B cell (primary cell): ENCODE results near the gene CELSR3. TPM values are rescaled to one million over a fixed set of nuclear protein-coding genes. Genes with fewer than 3 reads are reported as not detected.

Experiments used
- ATAC-seq: fragments of 200-7000 bp; cut with Tn5 transposase; one replicate; pipeline ENCODE4 v1.10.0; 2021; ENCODE audit warnings: low read depth, mild to moderate bottlenecking, moderate number of reproducible peaks, moderate library complexity
- CTCF ChIA-PET: fragments of 350-600 bp; sonication (Branson Sonifier 250); formaldehyde crosslinking; loops from one replicate; lab custom pipeline; 2021; ENCODE audit warnings: antibody characterized with exemption, inconsistent platforms; lab: Charles Lee
- POLR2A ChIA-PET: fragments of 350-600 bp; sonication (Branson Sonifier 250); formaldehyde crosslinking; loops from one replicate; lab custom pipeline; 2021; ENCODE audit warnings: antibody characterized with exemption; lab: Charles Lee
- DNase-seq: peaks from one replicate; pipeline ENCODE4 v3.0.0; 2013
- H2AFZ ChIP-seq: 2 replicates; pipeline ENCODE4 v1.6.1; 2012; ENCODE audit warnings: mild to moderate bottlenecking, low read depth, low read length; ENCODE audit not compliant: insufficient read depth, poor library complexity, severe bottlenecking
- H3K27ac ChIP-seq, 2 donors: 1 replicate in 1 of 2; 2 replicates in 1 of 2; pipeline ENCODE4 v1.5.1; 2012 to 2013; ENCODE audit warnings: low read length in 2 of 2, mild to moderate bottlenecking in 2 of 2, moderate library complexity in 1 of 2
- H3K27me3 ChIP-seq, 4 experiments: fragments of 200-600 bp in 1 of 4; sonication (generic) in 1 of 4; replicated peaks in 1 of 4; 1 replicate in 2 of 4; 2 replicates in 2 of 4; pipeline versions ENCODE4 v1.6.1 to v1.7.0; 2013 to 2016; ENCODE audit warnings: low read length in 3 of 4, mild to moderate bottlenecking in 2 of 4, mixed read lengths in 1 of 4, moderate library complexity in 1 of 4; ENCODE audit not compliant: insufficient read depth in 4 of 4, control insufficient read depth in 3 of 4; ENCODE audit errors: control extremely low read depth in 1 of 4
- H3K36me3 ChIP-seq, 2 experiments: replicated peaks in 1 of 2; 1 replicate in 1 of 2; 2 replicates in 1 of 2; pipeline versions ENCODE4 v1.6.1 to v1.7.1; 2013; ENCODE audit warnings: low read length in 1 of 2; ENCODE audit not compliant: insufficient read depth in 2 of 2, control insufficient read depth in 1 of 2; ENCODE audit errors: control extremely low read depth in 1 of 2, extremely low read depth in 1 of 2
- H3K4me1 ChIP-seq, 2 donors: fragments of 200-600 bp in 1 of 2; sonication (generic) in 1 of 2; 1 replicate in 1 of 2; 2 replicates in 1 of 2; pipeline versions ENCODE4 v1.5.1 to v1.6.1; 2013 to 2017; ENCODE audit warnings: low read length in 2 of 2; ENCODE audit not compliant: control insufficient read depth in 2 of 2, insufficient read depth in 2 of 2
- H3K4me2 ChIP-seq: replicated peaks from 2 replicates; pipeline ENCODE3; 2012; ENCODE audit warnings: mild to moderate bottlenecking, low read depth, low read length; ENCODE audit not compliant: poor library complexity, severe bottlenecking
- H3K4me3 ChIP-seq, 5 experiments: fragments of 200-600 bp in 1 of 5; sonication (generic) in 1 of 5; 1 replicate in 3 of 5; 2 replicates in 2 of 5; pipeline versions ENCODE4 v1.5.1 to v1.7.0; 2011 to 2016; ENCODE audit warnings: low read length in 4 of 5, mild to moderate bottlenecking in 4 of 5, low read depth in 2 of 5, control low read depth in 1 of 5, moderate library complexity in 1 of 5; ENCODE audit not compliant: insufficient read depth in 1 of 5; ENCODE audit errors: control extremely low read depth in 1 of 5, extremely low read depth in 1 of 5
- H3K79me2 ChIP-seq: fragments of 200-600 bp; sonication (generic); one replicate; pipeline ENCODE4 v1.6.0; 2016; ENCODE audit warnings: low read length; ENCODE audit not compliant: control insufficient read depth, insufficient read depth
- H3K9ac ChIP-seq: fragments of 200-600 bp; sonication (generic); 2 replicates; pipeline ENCODE4 v1.6.1; 2017; ENCODE audit warnings: mild to moderate bottlenecking, low read length, moderate library complexity
- H3K9me3 ChIP-seq, 3 donors: one replicate each; pipeline versions ENCODE4 v1.6.1 to v1.7.1; 2013; ENCODE audit warnings: low read length in 2 of 3; ENCODE audit not compliant: control insufficient read depth in 2 of 3, insufficient read depth in 1 of 3; ENCODE audit errors: control extremely low read depth in 1 of 3
- H4K20me1 ChIP-seq: 2 replicates; pipeline ENCODE4 v1.6.0; 2012; ENCODE audit warnings: mild to moderate bottlenecking, low read length; ENCODE audit not compliant: insufficient read depth, control insufficient read depth, poor library complexity, severe bottlenecking
- H3K27ac Mint-ChIP-seq: one replicate; pipeline ENCODE4 v1.8.0; 2021; ENCODE audit warnings: mixed read lengths
- H3K27me3 Mint-ChIP-seq: one replicate; pipeline ENCODE4 v1.8.0; 2021; ENCODE audit warnings: mixed read lengths
- H3K4me1 Mint-ChIP-seq: one replicate; pipeline ENCODE4 v1.8.0; 2021; ENCODE audit warnings: mixed read lengths
- H3K4me3 Mint-ChIP-seq: one replicate; pipeline ENCODE4 v1.8.0; 2021; ENCODE audit warnings: mixed read lengths
- H3K9me3 Mint-ChIP-seq: one replicate; pipeline ENCODE4 v1.8.0; 2022; ENCODE audit warnings: mixed read lengths; ENCODE audit not compliant: insufficient read depth
- CTCF ChIP-seq: fragments of 200-600 bp; IDR thresholded peaks from one replicate; pipeline ENCODE4 v1.8.0; 2022; ENCODE audit warnings: antibody characterized with exemption, mild to moderate bottlenecking
- EZH2 ChIP-seq: IDR thresholded peaks from 2 replicates; pipeline ENCODE4 v1.6.1; 2012; ENCODE audit warnings: borderline replicate concordance, low read depth, mild to moderate bottlenecking, moderate library complexity, low read length; ENCODE audit not compliant: insufficient read depth, poor library complexity, severe bottlenecking
- WGBS: methylation state at CpG from one replicate; pipeline ENCODE4 v1.1.5; 2013; ENCODE audit warnings: missing lambda C conversion rate; ENCODE audit not compliant: insufficient coverage; 5-methylcytosine and 5-hydroxymethylcytosine counted together
- intact Hi-C: fragments of 100-400 bp; cut with micrococcal nuclease; formaldehyde crosslinking; loops from one replicate; pipeline ENCODE4 v1.10.0; 2022
- polyA plus RNA-seq: library from polyadenylated mRNA; depleted of rRNA; stranded (reverse); fragments of >200 nt; gene quantifications from 2 replicates; pipeline ENCODE4 v1.2.3, GENCODE V29; 2012
- total RNA-seq, 2 donors: library from RNA; stranded (reverse); fragments of 120-200 nt in 1 of 2; gene quantifications; 1 replicate in 1 of 2; 2 replicates in 1 of 2; pipeline versions ENCODE4 v1.2.3 to v1.2.4, GENCODE V29; 2013 to 2022

CELSR3 gene
- total and polyA plus RNA-seq, 2 donors (not counting 1 experiment from before 2014, with no cell fraction given), result 2.4 to 2.5 TPM

DNA sequence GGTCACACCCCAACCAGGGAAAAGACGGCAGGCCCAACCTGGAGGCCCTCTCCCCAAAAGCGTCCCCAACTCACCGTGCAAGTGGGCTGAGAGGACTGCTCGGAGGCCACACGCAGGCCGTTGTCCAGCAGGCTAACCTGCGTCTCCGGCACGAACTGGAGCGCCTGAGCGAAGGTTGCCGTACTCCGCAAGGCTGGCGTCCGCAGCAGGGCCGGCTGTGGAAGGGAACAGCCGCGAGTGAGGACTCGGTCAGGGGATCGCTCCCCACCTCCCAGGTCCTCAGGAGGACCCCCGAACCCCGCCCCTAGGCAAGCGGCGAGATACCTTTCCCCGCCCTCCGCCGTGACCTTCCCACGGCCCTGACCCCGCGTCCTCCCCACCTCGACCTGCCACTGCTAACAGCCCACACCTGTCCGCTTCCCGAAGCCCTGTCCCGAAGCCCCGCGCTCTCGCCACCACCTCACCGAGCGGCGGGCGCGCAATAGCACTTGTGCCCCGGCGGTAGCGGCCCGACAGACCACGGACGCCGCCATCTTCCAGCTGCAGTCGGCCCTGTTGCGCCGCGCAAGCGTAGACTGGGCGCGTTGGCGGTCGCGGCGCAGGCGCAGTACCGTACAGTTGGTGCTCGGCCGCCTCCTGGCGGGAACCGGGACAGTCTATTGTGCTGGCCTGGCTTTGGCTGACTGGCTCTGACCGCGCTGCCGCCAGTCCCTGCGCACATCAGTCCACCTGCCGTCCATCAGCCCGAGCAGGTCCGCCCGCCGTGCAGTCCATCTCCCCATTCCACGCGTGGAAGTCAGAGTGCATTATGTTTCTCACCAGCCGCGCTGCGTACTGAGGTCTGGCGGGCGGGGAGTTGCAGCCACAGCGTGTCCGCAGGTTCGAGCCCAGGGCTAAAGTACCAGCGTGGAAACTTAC, 53.3 kb downstream of the CELSR3 start, which contains the start of gene UQCRC1:
Gene UQCRC1, minus strand, starts transcription at position 559 of the 918 bp plus-strand sequence. Its CDS starts 26 bp downstream, at position 533.
- POLR2A ChIA-PET, result interaction anchor here (0.6 kb wide), 1 partner anchor 92 kb away, joined by 3 read pairs; no protein-coding TSS in a partner anchor
- CTCF ChIA-PET, result interaction anchor here (0.7 to 5.0 kb wide), 2 partner anchors 27 to 209 kb away, joined by 5 to 35 read pairs; partner anchors contain the start of gene SLC26A6
- Histone ChIP-seq H3K36me3 (peaks cover 0 to 17% of the 10 kb centered on the region in 2 experiments), H3K4me1 (peaks cover 10 to 14% of the 10 kb centered on the region in 2 donors), H3K79me2 (peaks cover 30% of the 10 kb centered on the region), H4K20me1 (no peaks in the 10 kb centered on the region), H3K27me3 (no peaks in the 10 kb centered on the region), H3K4me3 (peak within 1 kb of the TSS; percentile 68 to 99 (median 94)), H2AFZ (peak within 1 kb of the TSS; percentile 99), H3K9me3 (no peaks in the 10 kb centered on the region), H3K4me2 (peak within 1 kb of the TSS; percentile 90), H3K9ac (peak within 1 kb of the TSS; percentile 98), H3K27ac (peak within 1 kb of the TSS; percentile 72 to 90)
- Mint-ChIP-seq H3K27ac (peak within 1 kb of the TSS; percentile 98), H3K9me3 (no peaks in the 10 kb centered on the region), H3K4me3 (peak within 1 kb of the TSS; percentile 100), H3K27me3 (no peaks in the 10 kb centered on the region), H3K4me1 (peaks cover 15% of the 10 kb centered on the region)
- 4% methylated on average over 84 of the region's 86 CpGs for WGBS
- intact Hi-C loops, result loop anchor here (1.0 to 2.0 kb wide), 6 partner anchors 26 to 368 kb away; partner anchors contain the start of genes IP6K2, SLC26A6 and ZNF589
- ATAC-seq, result peak; percentile 99
- no peak for TF ChIP-seq EZH2
- TF ChIP-seq CTCF, result peak; percentile 81
- peak; percentile 95 for DNase-seq
